Measurements from ENCODE around the gene RNU1-3. TPM values are rescaled to one million over a fixed set of nuclear protein-coding genes. Genes with fewer than 3 reads are reported as not detected.
"Not testable (repeated sequence)": the region's sequence is repeated elsewhere in the genome, so short reads cannot be mapped to it uniquely, and the experiment has no call there.

Gene RNU1-3
- total RNA-seq, 4 donors from 2014 or later, result under 0.01 TPM

DNA sequence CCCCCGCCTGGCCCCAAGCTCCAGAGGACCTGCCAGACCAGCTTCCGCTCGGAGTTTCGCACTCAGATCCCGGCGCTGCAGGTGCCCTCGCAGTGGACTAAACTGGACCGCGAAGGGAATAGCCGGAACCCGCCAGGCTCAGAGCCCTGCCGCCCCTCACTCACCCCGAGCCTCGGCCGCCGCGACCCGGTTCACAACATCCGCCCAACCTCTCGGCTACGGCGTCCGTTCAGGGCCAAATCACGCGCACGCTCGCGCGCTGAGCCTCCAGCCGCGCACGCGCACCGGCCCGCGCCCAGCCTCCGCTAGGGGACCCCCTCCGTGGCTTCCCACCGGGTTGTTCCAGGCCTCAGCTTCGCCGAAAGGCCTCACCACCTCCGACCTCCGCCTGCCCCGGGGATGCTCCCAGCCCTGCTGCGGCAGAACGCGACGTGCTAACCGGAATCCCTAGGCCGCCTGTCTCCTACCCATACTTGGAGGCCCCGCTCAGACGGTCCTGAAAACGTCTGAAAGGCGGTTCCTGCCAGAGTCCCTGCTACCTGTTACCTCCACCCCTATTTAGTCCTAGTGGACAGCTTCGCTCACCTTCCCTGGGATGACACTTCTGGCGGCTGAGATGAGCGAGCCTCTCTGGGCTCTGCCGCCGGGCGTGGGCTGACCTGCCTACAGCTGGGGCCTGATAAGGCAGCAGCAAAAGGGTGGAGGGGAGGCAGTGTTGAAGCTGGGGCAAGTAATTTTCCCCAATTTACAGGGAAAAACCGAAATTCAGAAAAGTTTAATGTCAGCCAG, 22.1 kb downstream of the RNU1-3 start:
- H3K9me3 ChIP-seq, H3K36me3 ChIP-seq: not testable (repeated sequence)
- Histone ChIP-seq H3K27ac (peak overlapping the region; percentile 72), H3K4me3 (peak overlapping the region; percentile 79), H3K4me1 (peaks cover 36% of the 10 kb centered on the region), H3K27me3 (peaks cover 12% of the 10 kb centered on the region)
- TF ChIP-seq, protein P1, sequence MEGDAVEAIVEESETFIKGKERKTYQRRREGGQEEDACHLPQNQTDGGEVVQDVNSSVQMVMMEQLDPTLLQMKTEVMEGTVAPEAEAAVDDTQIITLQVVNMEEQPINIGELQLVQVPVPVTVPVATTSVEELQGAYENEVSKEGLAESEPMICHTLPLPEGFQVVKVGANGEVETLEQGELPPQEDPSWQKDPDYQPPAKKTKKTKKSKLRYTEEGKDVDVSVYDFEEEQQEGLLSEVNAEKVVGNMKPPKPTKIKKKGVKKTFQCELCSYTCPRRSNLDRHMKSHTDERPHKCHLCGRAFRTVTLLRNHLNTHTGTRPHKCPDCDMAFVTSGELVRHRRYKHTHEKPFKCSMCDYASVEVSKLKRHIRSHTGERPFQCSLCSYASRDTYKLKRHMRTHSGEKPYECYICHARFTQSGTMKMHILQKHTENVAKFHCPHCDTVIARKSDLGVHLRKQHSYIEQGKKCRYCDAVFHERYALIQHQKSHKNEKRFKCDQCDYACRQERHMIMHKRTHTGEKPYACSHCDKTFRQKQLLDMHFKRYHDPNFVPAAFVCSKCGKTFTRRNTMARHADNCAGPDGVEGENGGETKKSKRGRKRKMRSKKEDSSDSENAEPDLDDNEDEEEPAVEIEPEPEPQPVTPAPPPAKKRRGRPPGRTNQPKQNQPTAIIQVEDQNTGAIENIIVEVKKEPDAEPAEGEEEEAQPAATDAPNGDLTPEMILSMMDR (IDR thresholded peaks at IDR 0.05), result peak in 1 of 2 donors; percentile 30
- TF ChIP-seq POLR2AphosphoS5 (IDR thresholded peaks at IDR 0.05), result peak in 1 of 3 donors; percentile 96
- 5% methylated on average over 61 of the region's 61 CpGs for WGBS
- DNase-seq (ENCODE audit: low spot score in 2 of 2), result peak; percentile 98 to 100

DNA sequence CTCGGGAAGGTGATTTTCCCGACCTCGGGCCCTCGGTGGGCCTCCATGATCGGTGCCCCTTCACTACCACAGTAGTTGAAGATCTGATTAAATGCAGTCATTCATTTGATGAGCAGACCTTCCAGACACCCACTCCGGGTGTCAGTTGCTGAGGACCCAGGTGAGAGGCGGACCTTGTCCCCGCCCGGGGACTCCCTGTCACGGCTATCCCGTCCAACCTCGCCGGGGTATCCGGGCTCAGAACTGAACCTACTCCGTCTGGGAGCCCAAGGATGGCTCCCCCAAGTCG, 22.6 kb downstream of the RNU1-3 start:
- no peak for DNase-seq (ENCODE audit: low spot score in 2 of 2)
- H3K4me1 ChIP-seq, result peaks cover 36% of the 10 kb centered on the region
- no peaks in the 10 kb centered on the region for H3K9me3 ChIP-seq
- peak overlapping the region; percentile 72 for H3K27ac ChIP-seq
- 0% methylated on average over 16 of the region's 16 CpGs for WGBS
- peak overlapping the region; percentile 79 for H3K4me3 ChIP-seq
- H3K36me3 ChIP-seq, result no peaks in the 10 kb centered on the region
- H3K27me3 ChIP-seq, result peaks cover 12% of the 10 kb centered on the region
- TF ChIP-seq EP300 (IDR thresholded peaks at IDR 0.05), result no peak
- no peak for TF ChIP-seq POLR2AphosphoS5 (IDR thresholded peaks at IDR 0.05)
- TF ChIP-seq, protein P1 (IDR thresholded peaks at IDR 0.05), result no peak
- no peak for TF ChIP-seq POLR2A (IDR thresholded peaks at IDR 0.05)

DNA sequence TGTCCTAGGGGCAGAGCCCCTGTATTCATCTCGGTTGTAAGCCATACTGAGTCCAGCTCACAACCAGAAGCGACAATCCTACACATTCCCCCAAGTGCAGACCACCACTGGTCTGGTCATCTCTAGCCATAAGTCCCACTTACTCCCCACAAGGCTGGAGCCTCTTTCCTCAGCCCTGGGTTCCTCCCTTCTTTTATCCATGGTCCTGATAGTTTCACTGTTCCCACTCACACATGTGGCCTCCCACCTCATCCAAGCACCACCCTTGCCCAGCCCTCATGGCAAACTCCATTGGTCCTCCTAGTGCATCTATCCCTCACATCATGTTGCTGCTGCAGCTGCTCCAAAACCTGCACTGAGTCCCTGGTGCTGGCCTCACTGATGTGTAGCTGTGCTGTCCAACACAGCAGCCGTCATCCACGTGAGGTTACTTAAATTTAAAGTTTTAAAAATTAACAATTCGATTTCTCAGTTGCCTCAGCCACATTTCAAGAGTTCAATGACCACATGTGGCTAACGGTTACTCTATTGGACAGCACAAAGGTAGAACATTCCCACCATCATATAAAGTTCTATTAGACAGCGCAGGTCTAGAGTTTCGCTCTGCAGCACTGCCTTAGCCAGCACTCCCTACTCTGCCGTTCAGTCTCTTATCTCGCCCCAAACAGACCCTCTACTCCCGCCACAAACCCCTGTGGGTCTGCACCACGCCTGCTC, 23.1 kb downstream of the RNU1-3 start:
- DNase-seq (ENCODE audit: low spot score in 2 of 2), result peak; percentile 77 to 81
- peaks cover 36% of the 10 kb centered on the region for H3K4me1 ChIP-seq

DNA sequence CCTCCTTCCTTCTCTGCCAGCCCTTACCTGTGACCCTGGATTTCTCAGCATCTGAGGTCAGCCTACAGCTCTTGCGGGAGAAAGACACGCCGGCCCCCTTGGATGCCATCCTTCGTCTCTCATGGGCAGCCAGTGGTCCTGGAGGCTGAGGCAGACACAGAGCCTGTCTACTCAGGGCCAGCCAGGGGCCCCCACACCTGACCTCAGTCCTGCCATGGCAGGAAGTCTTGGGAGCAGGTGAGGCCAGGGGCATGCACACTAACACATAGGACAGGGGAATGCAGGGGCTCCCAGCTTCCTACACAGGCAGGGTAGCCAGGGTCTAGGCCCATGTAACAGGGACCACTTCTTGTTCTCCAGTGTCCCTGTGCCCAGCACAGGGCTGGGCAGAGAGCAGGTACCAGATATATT, 23.7 kb downstream of the RNU1-3 start:
- peak overlapping the region; percentile 79 for H3K4me3 ChIP-seq
- H3K4me1 ChIP-seq, result peaks cover 36% of the 10 kb centered on the region
- DNase-seq (ENCODE audit: low spot score in 2 of 2), result peak; percentile 80 to 86

More for the DNA sequence above, 23.1 kb downstream of the RNU1-3 start:
- not testable (repeated sequence) for H3K9me3 ChIP-seq, H3K27me3 ChIP-seq, H3K36me3 ChIP-seq, H3K27ac ChIP-seq
- WGBS, result 24% methylated on average over 12 of the region's 12 CpGs
- peak overlapping the region; percentile 79 for H3K4me3 ChIP-seq

DNA sequence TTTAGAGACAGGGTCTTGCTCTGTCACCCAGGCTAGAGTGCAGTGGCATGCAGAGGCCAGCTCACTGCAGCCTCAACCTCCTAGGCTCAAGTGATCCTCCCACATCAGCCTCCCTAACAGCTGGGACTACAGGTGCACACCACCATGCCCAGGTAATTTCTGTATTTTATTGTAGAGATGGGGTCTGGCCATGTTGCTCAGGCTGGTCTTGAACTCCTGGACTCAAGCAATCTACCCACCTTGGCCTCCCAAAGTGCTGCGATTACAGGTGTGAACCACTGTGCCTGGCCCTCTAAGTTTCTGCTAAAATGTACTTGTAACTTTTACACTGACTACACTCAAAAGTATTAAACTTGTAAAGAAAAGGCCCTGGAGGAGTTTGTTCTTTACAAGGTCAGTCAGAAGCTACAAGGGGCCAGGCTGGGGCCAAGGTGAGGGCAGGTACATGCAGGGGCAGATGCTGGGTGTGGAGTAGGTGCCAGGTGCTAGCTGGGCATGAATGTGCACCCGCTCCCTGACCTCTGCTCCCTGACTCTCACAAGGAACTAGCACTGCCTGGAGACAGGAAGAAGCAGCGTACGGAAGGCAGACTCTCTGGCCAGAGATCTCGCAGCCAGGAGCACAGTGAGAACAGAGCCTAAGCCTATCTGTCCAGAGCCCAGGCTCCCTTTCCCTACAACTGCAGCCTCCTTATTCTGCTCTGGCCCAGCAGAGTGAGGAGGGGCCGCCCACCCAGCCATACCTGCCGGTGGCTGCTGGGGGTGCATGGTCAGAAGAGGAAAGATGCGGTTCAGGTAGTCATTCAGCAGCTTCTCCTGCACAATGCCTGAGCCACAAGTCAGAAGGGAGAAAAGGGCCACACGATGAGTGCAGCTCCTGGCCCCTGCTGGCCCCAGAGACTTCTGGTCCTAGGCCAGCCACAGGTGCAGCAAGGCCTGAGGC, 24.5 kb downstream of the RNU1-3 start:
- WGBS, result 72% methylated on average over 6 of the region's 9 CpGs
- peaks cover 36% of the 10 kb centered on the region for H3K4me1 ChIP-seq
- not testable (repeated sequence) for H3K27ac ChIP-seq, H3K9me3 ChIP-seq, H3K27me3 ChIP-seq, H3K36me3 ChIP-seq
- peak overlapping the region; percentile 79 for H3K4me3 ChIP-seq
- DNase-seq (ENCODE audit: low spot score in 2 of 2), result peak; percentile 67 to 77

More for the DNA sequence above, 23.7 kb downstream of the RNU1-3 start:
- not testable (repeated sequence) for H3K36me3 ChIP-seq, H3K27me3 ChIP-seq, H3K9me3 ChIP-seq, H3K27ac ChIP-seq
- 94% methylated on average over 4 of the region's 4 CpGs for WGBS

DNA sequence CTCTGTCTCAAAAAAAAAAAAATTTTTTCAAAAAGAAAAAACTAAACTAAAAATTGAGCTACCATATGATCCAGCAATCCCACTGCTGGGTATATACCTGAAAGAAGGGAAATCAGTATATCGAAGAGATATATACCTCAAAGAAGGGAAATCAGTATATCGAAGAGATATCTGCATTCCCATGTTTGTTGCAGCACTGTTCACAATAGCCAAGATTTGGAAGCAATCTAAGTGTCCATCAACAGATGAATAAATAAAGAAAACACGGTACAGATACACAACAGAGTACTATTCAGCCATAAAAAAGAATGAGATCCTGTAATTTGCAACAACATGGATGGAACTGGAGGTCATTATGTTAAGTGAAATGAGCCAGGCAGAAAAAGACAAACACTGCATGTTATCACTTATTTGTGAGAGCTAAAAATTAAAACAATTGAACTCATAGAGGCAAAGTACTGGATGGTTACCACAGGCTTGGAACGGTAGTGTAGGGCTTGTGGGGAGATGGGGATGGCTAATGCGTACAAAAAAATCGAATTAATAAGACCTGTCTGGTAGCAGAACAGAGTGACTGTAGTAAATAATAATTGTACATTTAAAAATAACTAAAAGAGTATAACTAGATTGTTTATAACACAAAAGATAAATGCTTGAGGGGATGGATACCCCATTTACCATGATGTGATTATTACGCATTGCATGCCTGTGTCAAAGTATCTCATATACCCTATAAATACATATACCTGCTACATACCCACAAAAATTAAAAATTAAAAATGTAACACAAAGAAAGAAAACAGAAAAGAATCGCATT, 25.4 kb downstream of the RNU1-3 start:
- DNase-seq (ENCODE audit: low spot score in 2 of 2), result peak; percentile 23 to 40
- H3K27me3 ChIP-seq, H3K36me3 ChIP-seq, H3K9me3 ChIP-seq, H3K4me3 ChIP-seq, H3K27ac ChIP-seq: not testable (repeated sequence)
- peaks cover 36% of the 10 kb centered on the region for H3K4me1 ChIP-seq
- WGBS, result 93% methylated on average over 8 of the region's 8 CpGs

DNA sequence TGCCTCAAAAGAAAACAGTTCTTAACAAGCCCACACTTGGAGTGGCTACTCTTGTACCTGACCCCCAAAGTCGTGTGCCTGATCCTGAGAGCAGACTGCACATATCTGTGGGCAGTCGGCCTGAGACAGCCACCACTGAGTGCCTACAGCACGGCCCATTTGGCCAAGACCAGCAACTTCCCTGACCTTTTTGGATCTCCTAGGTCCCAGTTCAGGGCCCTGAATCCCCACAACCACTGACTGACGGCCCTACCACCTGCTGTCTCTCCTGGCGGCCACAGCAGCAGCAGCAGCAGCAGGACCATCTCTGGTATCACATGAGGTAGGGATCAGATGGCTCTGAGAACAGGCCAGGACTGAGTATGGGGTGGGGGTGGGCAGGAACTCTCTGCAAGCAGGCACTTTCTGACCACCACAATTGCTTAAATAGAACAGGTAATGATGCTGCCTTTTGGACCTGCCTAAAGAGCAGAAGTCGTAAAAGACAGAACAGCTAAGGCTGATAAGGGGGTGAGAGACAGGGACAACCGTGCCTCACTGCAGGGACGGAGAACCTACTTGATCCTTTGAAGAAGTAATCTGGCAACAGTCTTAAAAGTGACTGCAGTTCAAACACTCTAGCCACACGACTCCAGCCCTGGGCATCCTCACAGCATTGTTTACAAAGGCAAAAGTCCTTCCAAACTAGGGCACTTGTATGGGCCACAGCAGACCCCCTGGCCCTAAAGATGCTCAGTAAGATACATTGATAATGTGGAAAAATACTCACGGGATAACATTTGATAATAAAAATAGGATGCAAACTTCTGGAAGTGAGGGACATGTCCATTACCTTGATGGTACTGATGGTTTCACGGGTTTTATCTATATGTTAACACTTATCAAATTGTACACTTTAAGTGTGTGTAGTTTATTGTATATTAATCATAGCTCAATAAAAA, 27.4 kb downstream of the RNU1-3 start:
- H3K9me3 ChIP-seq, H3K27me3 ChIP-seq, H3K27ac ChIP-seq, H3K4me3 ChIP-seq, H3K36me3 ChIP-seq: not testable (repeated sequence)
- WGBS, result 79% methylated on average over 11 of the region's 11 CpGs
- DNase-seq (ENCODE audit: low spot score in 2 of 2), result peak; percentile 65 to 79
- peaks cover 24% of the 10 kb centered on the region for H3K4me1 ChIP-seq

DNA sequence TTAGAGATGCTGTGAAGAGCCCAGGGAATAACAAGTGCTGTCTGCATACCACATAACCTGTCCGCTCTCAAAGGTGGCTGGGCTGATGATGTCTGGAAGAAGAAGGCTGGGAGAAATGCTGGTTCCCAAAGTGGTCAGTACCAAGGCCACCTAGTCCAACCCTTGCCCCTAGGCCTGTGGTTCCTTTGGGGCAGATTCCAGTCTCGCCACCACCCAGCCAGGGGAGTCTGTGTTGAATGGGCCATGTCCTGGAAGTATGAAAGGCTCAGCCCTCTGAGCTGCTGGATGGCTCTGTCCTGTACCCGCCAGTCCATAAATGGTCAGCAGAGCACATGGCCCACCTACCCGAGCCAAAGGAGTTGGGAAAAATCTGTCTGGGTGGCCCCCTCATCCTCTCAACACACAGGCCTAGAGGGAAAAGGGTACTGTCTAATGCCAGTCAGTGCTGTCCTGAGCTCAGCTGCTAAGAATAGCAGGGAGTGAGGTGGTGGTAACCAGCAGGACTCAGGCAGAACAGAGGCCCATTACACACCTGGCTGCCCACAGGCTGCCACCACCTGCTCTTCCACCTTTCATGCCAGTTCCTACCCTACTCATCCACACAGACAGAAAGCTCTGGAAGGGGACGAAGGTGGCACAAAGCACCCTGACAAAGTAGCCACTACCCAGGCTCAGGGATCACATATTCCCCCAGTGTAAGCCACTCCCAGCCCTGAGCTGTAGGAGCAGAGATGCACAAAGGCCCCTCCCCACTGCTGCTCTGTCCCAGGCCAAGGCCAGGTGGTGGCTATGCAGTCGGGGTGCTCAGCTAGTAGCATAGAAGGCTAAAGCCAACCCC, 28.6 kb downstream of the RNU1-3 start:
- 82% methylated on average over 6 of the region's 6 CpGs for WGBS

More for the DNA sequence above, 28.6 kb downstream of the RNU1-3 start:
- not testable (repeated sequence) for H3K9me3 ChIP-seq, H3K4me3 ChIP-seq, H3K27ac ChIP-seq, H3K27me3 ChIP-seq
- DNase-seq (ENCODE audit: low spot score in 2 of 2), result peak; percentile 56 to 68
- Histone ChIP-seq H3K4me1 (peaks cover 14% of the 10 kb centered on the region), H3K36me3 (peaks cover 11% of the 10 kb centered on the region)

Data from suprapubic skin (tissue), 4 donors.